GM23338 (cell line): Measurements from ENCODE around the gene DCAF12. TPM values are rescaled to one million over a fixed set of nuclear protein-coding genes. Genes with fewer than 3 reads are reported as not detected.
"Not testable (repeated sequence)": the region's sequence is repeated elsewhere in the genome, so short reads cannot be mapped to it uniquely, and the experiment has no call there.

Experiments used
- ATAC-seq: fragments of 200-7000 bp; cut with Tn5 transposase; 3 replicates; pipeline ENCODE4 v1.9.1; 2020
- DNase-seq: peaks from one replicate; pipeline ENCODE4 v3.0.0-alpha.2; 2015; ENCODE audit warnings: low spot score
- H2AFZ ChIP-seq: fragments of 200-600 bp; sonication (generic); 2 replicates; pipeline ENCODE4 v1.8.0; 2016; ENCODE audit warnings: antibody characterized with exemption, mild to moderate bottlenecking, moderate library complexity
- H3F3A ChIP-seq: fragments of 200-600 bp; sonication (generic); replicated peaks from 2 replicates; pipeline ENCODE4 v1.8.0; 2017; ENCODE audit warnings: antibody characterized with exemption, mixed run types, low read depth
- H3K27ac ChIP-seq: fragments of 200-600 bp; sonication (generic); 2 replicates; pipeline ENCODE4 v1.6.1; 2016; ENCODE audit warnings: low read depth
- H3K27me3 ChIP-seq: fragments of 200-600 bp; sonication (generic); 2 replicates; pipeline ENCODE4 v1.8.0; 2016; ENCODE audit warnings: mild to moderate bottlenecking, mixed run types, moderate library complexity; ENCODE audit not compliant: insufficient read depth
- H3K36me3 ChIP-seq: fragments of 200-600 bp; sonication (generic); 2 replicates; pipeline ENCODE4 v1.8.0; 2016; ENCODE audit warnings: mild to moderate bottlenecking; ENCODE audit not compliant: insufficient read depth
- H3K4me1 ChIP-seq: fragments of 200-600 bp; sonication (generic); 2 replicates; pipeline ENCODE4 v1.8.0; 2016; ENCODE audit warnings: mild to moderate bottlenecking, moderate library complexity; ENCODE audit not compliant: insufficient read depth
- H3K4me2 ChIP-seq: fragments of 200-600 bp; sonication (generic); 2 replicates; pipeline ENCODE4 v1.7.1; 2017; ENCODE audit warnings: mixed run types
- H3K4me3 ChIP-seq: fragments of 200-600 bp; sonication (generic); 2 replicates; pipeline ENCODE4 v1.6.1; 2016; ENCODE audit warnings: mixed run types
- H3K79me2 ChIP-seq: fragments of 200-600 bp; sonication (generic); replicated peaks from 2 replicates; pipeline ENCODE4 v1.8.0; 2017; ENCODE audit warnings: mild to moderate bottlenecking; ENCODE audit not compliant: insufficient read depth
- H3K9me2 ChIP-seq: fragments of 200-600 bp; sonication (generic); 2 replicates; pipeline ENCODE4 v1.8.0; 2017; ENCODE audit not compliant: insufficient read depth
- H4K20me1 ChIP-seq: fragments of 200-600 bp; sonication (generic); replicated peaks from 2 replicates; pipeline ENCODE4 v1.8.0; 2017; ENCODE audit warnings: mild to moderate bottlenecking; ENCODE audit not compliant: insufficient read depth
- H3K27ac Mint-ChIP-seq: 2 replicates; pipeline ENCODE4 v1.8.0; 2020; ENCODE audit warnings: inconsistent platforms, mild to moderate bottlenecking, moderate library complexity, mixed read lengths
- H3K27me3 Mint-ChIP-seq: 3 replicates; pipeline ENCODE4 v1.8.0; 2022; ENCODE audit warnings: low read depth, mild to moderate bottlenecking, moderate library complexity, mixed read lengths, inconsistent platforms; ENCODE audit not compliant: insufficient read depth, poor library complexity
- H3K36me3 Mint-ChIP-seq: 3 replicates; pipeline ENCODE4 v1.8.0; 2021; ENCODE audit warnings: low read depth, mild to moderate bottlenecking, inconsistent platforms, moderate library complexity, mixed read lengths
- H3K4me1 Mint-ChIP-seq: 3 replicates; pipeline ENCODE4 v1.8.0; 2020; ENCODE audit warnings: mild to moderate bottlenecking, inconsistent platforms, mixed read lengths
- H3K4me3 Mint-ChIP-seq: 3 replicates; pipeline ENCODE4 v1.8.0; 2021; ENCODE audit warnings: moderate library complexity, mild to moderate bottlenecking, inconsistent platforms, mixed read lengths
- H3K9me3 Mint-ChIP-seq: 3 replicates; pipeline ENCODE4 v1.8.0; 2020; ENCODE audit warnings: moderate library complexity, mild to moderate bottlenecking, inconsistent platforms, mixed read lengths
- CREB1 ChIP-seq: fragments of 250-450 bp; sonication (Bioruptor Pico); IDR thresholded peaks from 2 replicates; pipeline ENCODE4 v1.5.0; 2020; ENCODE audit warnings: low read depth, mild to moderate bottlenecking, moderate library complexity
- EZH2 ChIP-seq: fragments of 200-600 bp; sonication (generic); IDR thresholded peaks from one replicate; pipeline ENCODE4 v1.8.0; 2017; ENCODE audit warnings: antibody characterized with exemption, mild to moderate bottlenecking, low read depth; ENCODE audit not compliant: unreplicated experiment
- JUNB ChIP-seq: IDR thresholded peaks from one replicate; pipeline ENCODE4 v1.6.1; 2016; ENCODE audit warnings: antibody characterized with exemption; ENCODE audit not compliant: unreplicated experiment
- NANOG ChIP-seq: IDR thresholded peaks from 2 replicates; pipeline ENCODE4 v1.6.1; 2016; ENCODE audit warnings: antibody characterized with exemption, borderline replicate concordance
- POLR2AphosphoS5 ChIP-seq: IDR thresholded peaks from 2 replicates; pipeline ENCODE4 v1.6.1; 2016; ENCODE audit warnings: antibody characterized with exemption, low read depth
- ZNF114 ChIP-seq: fragments of 250-450 bp; sonication (Bioruptor Pico); IDR thresholded peaks from 2 replicates; pipeline ENCODE4 v1.5.0; 2020; ENCODE audit warnings: mild to moderate bottlenecking, moderate library complexity
- polyA plus RNA-seq: library from polyadenylated mRNA; unstranded; fragments of >200 nt; fragmentation: Nextera tagmentation; extraction: Ambion mirVana; gene quantifications from 2 replicates; pipeline ENCODE4 v1.2.1, GENCODE V29; 2016
- total RNA-seq: library from RNA; depleted of rRNA; stranded (reverse); fragments of >200 nt; shearing (Covaris generic); gene quantifications from 2 replicates; pipeline ENCODE4 v1.2.3, GENCODE V29; 2014
- TF ChIP-seq, protein P1 (sequence below): IDR thresholded peaks from one replicate; pipeline ENCODE4 v1.6.1; 2018; ENCODE audit warnings: antibody characterized with exemption; ENCODE audit not compliant: unreplicated experiment
- TF ChIP-seq, protein P2 (sequence below), 2 experiments: fragments of 200-600 bp in 1 of 2; sonication (generic) in 1 of 2; conservative IDR thresholded peaks; 2 replicates each; pipeline versions ENCODE4 v1.5.1 to v1.6.1; 2016 to 2017; ENCODE audit warnings: antibody characterized with exemption in 2 of 2, low read depth in 2 of 2, mild to moderate bottlenecking in 2 of 2, moderate library complexity in 1 of 2

DCAF12 gene
- total and polyA plus RNA-seq, 2 experiments from 2014 or later = 9.5 to 20.7 TPM

DNA sequence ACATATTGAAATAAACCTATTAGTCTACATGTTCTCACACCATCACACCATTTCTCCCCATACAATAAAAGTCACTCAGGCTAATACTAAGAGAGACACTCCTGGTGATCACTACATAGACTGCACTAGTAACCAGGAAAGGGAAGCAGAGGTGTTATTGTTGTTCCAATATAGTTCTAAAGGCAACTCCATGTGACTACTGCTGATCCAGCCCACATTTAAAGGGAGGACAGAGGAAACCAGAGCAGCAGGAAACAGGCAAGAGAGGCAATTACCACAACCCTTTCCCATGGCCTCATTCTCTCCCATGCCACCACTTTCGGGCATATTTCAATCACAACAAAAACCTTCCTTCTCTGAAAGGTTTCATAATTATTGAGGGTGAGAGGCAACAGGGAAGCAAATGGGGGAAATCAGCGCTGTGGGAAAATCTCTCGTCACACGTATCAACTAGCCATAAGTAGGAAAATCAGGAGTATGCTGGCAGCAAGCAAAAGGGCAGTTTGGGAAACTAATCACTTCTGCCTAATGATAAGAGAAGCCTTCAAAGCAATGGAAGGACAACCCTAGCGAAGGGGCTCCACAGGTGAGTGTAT lies 79.6 kb downstream of the DCAF12 start (continued):
- TF ChIP-seq, protein P1, sequence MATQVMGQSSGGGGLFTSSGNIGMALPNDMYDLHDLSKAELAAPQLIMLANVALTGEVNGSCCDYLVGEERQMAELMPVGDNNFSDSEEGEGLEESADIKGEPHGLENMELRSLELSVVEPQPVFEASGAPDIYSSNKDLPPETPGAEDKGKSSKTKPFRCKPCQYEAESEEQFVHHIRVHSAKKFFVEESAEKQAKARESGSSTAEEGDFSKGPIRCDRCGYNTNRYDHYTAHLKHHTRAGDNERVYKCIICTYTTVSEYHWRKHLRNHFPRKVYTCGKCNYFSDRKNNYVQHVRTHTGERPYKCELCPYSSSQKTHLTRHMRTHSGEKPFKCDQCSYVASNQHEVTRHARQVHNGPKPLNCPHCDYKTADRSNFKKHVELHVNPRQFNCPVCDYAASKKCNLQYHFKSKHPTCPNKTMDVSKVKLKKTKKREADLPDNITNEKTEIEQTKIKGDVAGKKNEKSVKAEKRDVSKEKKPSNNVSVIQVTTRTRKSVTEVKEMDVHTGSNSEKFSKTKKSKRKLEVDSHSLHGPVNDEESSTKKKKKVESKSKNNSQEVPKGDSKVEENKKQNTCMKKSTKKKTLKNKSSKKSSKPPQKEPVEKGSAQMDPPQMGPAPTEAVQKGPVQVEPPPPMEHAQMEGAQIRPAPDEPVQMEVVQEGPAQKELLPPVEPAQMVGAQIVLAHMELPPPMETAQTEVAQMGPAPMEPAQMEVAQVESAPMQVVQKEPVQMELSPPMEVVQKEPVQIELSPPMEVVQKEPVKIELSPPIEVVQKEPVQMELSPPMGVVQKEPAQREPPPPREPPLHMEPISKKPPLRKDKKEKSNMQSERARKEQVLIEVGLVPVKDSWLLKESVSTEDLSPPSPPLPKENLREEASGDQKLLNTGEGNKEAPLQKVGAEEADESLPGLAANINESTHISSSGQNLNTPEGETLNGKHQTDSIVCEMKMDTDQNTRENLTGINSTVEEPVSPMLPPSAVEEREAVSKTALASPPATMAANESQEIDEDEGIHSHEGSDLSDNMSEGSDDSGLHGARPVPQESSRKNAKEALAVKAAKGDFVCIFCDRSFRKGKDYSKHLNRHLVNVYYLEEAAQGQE = no peak
- TF ChIP-seq NANOG (no peak), EZH2 (no peak), POLR2AphosphoS5 (no peak), ZNF114 (no peak), CREB1 (CRISPR knock-in tag) (no peak)
- TF ChIP-seq, protein P2, sequence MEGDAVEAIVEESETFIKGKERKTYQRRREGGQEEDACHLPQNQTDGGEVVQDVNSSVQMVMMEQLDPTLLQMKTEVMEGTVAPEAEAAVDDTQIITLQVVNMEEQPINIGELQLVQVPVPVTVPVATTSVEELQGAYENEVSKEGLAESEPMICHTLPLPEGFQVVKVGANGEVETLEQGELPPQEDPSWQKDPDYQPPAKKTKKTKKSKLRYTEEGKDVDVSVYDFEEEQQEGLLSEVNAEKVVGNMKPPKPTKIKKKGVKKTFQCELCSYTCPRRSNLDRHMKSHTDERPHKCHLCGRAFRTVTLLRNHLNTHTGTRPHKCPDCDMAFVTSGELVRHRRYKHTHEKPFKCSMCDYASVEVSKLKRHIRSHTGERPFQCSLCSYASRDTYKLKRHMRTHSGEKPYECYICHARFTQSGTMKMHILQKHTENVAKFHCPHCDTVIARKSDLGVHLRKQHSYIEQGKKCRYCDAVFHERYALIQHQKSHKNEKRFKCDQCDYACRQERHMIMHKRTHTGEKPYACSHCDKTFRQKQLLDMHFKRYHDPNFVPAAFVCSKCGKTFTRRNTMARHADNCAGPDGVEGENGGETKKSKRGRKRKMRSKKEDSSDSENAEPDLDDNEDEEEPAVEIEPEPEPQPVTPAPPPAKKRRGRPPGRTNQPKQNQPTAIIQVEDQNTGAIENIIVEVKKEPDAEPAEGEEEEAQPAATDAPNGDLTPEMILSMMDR (conservative IDR thresholded peaks at IDR 0.05; ENCODE audit: low read depth in 2 of 2) = no peak

DNA sequence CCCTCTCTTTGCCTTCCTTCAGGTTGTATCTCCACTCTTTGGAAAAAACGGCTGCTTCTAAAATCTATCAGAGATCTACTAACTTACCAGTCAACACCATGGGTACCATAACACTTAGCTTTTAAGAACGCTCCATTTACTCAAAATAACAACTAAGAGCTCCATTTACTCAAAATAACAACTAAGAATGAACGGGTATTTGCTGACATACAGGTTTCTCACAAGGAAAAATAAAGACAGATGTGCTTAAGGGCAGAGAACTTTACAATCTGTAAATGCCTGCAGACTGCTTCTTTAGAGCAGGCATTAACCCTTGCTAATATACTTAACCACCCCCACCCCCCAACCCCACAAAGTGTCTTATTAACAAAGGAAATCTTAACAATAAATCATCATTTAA lies 80.6 kb downstream of the DCAF12 start:
- Mint-ChIP-seq H3K27me3 (peaks cover 15% of the 10 kb centered on the region), H3K4me3 (0 out of 3 replicates have a peak overlapping the region, but pooled peaks have one; percentile 13), H3K4me1 (peaks cover 24% of the 10 kb centered on the region), H3K27ac (no peak overlapping the region), H3K36me3 (peaks cover 22% of the 10 kb centered on the region), H3K9me3 (no peaks in the 10 kb centered on the region; the same call in 2 of the 3 replicates)
- no peak for TF ChIP-seq CREB1 (CRISPR knock-in tag)
- TF ChIP-seq, protein P1 = no peak
- no peak for TF ChIP-seq POLR2AphosphoS5
- TF ChIP-seq NANOG = no peak
- no peak for TF ChIP-seq JUNB
- Histone ChIP-seq H3K4me3 (peak overlapping the region; percentile 99), H3K4me1 (peaks cover 35% of the 10 kb centered on the region), H3K36me3 (peaks cover 2% of the 10 kb centered on the region; the same call in 1 of the 2 replicates), H3K27me3 (no peaks in the 10 kb centered on the region), H3F3A (peaks cover 8% of the 10 kb centered on the region; the same call in 1 of the 2 replicates), H3K27ac (no peak overlapping the region), H3K9me2 (no peaks in the 10 kb centered on the region), H4K20me1 (peaks cover 50% of the 10 kb centered on the region), H3K79me2 (peaks cover 77% of the 10 kb centered on the region), H3K4me2 (peak overlapping the region; percentile 80), H2AFZ (no peak overlapping the region)
- ATAC-seq (no peak), DNase-seq (no peak)

DNA sequence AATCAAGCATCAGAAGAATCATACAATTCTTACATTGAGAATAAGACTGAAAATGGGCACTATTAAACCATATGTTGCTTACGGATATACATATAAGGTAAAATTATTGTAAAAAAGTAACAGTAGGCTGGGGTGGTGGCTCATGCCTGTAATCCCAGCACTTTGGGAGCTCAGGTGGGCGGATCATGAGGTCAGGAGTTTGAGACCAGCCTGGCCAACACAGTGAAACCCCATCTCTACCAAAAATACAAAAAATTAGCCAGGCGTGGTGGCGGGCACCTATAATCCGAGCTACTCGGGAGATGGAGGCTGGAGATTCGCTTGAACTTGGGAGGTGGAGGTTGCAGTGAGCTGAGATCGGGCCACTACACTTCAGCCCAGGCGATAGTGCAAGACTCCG lies 84.4 kb downstream of the DCAF12 start:
- not testable (repeated sequence) for H3K36me3 ChIP-seq, DNase-seq, H3K4me3 Mint-ChIP-seq, H3K9me2 ChIP-seq, H2AFZ ChIP-seq, H3K27ac Mint-ChIP-seq, H3K4me2 ChIP-seq, ATAC-seq, H3F3A ChIP-seq, H3K27me3 ChIP-seq, H3K4me3 ChIP-seq, H3K27ac ChIP-seq, H3K27me3 Mint-ChIP-seq
- Histone ChIP-seq H3K79me2 (peaks cover 92% of the 10 kb centered on the region), H3K4me1 (peaks cover 15% of the 10 kb centered on the region), H4K20me1 (peaks cover 48% of the 10 kb centered on the region)
- Mint-ChIP-seq H3K4me1 (peaks cover 11% of the 10 kb centered on the region), H3K9me3 (peaks cover 12% of the 10 kb centered on the region; the same call in 2 of the 3 replicates), H3K36me3 (peaks cover 56% of the 10 kb centered on the region)

DNA sequence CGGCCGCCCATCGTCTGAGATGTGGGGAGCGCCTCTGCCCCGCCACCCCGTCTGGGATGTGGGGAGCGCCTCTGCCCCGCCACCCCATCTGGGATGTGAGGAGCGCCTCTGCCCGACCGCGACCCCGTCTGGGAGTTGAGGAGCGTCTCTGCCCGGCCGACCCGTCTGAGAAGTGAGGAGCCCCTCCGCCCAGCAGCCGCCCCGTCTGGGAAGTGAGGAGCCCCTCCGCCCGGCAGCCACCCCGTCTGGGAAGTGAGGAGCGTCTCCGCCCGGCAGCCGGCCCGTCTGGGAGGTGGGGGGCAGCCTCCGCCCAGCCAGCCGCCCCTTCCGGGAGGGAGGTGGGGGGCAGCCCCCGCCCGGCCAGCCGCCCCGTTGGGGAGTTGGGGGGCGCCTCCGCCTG lies 87.6 kb downstream of the DCAF12 start:
- H4K20me1 ChIP-seq = peaks cover 35% of the 10 kb centered on the region
- H3F3A ChIP-seq, H3K27me3 ChIP-seq, DNase-seq, H3K27ac Mint-ChIP-seq, H3K4me3 Mint-ChIP-seq, H3K4me1 Mint-ChIP-seq, H3K4me3 ChIP-seq, ATAC-seq, H3K4me1 ChIP-seq, H3K27ac ChIP-seq, H3K36me3 ChIP-seq, H3K27me3 Mint-ChIP-seq, H3K4me2 ChIP-seq, H3K9me2 ChIP-seq, H2AFZ ChIP-seq: not testable (repeated sequence)
- peaks cover 91% of the 10 kb centered on the region for H3K79me2 ChIP-seq
- Mint-ChIP-seq H3K36me3 (peaks cover 66% of the 10 kb centered on the region), H3K9me3 (peaks cover 12% of the 10 kb centered on the region; the same call in 2 of the 3 replicates)
